Ishikawa (cell line): ENCODE data around the gene BTBD16.

Source experiments
- CREB1 ChIP-seq: IDR thresholded peaks from 2 replicates; pipeline ENCODE4 v1.6.1; 2012; ENCODE audit warnings: low read depth
- EGR1 ChIP-seq: IDR thresholded peaks from 2 replicates; pipeline ENCODE4 v1.6.1; 2012
- EP300 ChIP-seq: IDR thresholded peaks from 2 replicates; pipeline ENCODE4 v1.6.1; 2012; ENCODE audit warnings: borderline replicate concordance
- FOXM1 ChIP-seq: IDR thresholded peaks from 2 replicates; pipeline ENCODE4 v1.6.1; 2012; ENCODE audit warnings: low read depth, borderline replicate concordance
- RAD21 ChIP-seq: IDR thresholded peaks from 2 replicates; pipeline ENCODE4 v1.6.1; 2012; ENCODE audit warnings: low read depth
- REST ChIP-seq: IDR thresholded peaks from 2 replicates; pipeline ENCODE4 v1.6.1; 2012; ENCODE audit warnings: low read depth, mild to moderate bottlenecking
- TAF1 ChIP-seq: IDR thresholded peaks from 2 replicates; pipeline ENCODE4 v1.6.1; 2012; ENCODE audit warnings: low read depth, mild to moderate bottlenecking
- TCF12 ChIP-seq: IDR thresholded peaks from 2 replicates; pipeline ENCODE4 v1.6.1; 2012; ENCODE audit warnings: low read depth
- USF1 ChIP-seq: IDR thresholded peaks from 2 replicates; pipeline ENCODE4 v1.6.1; 2012
- YY1 ChIP-seq: IDR thresholded peaks from 2 replicates; pipeline ENCODE4 v1.6.1; 2012; ENCODE audit warnings: low read depth
- TF ChIP-seq, protein P1 (sequence below): IDR thresholded peaks from 2 replicates; pipeline ENCODE4 v1.6.1; 2012

DNA sequence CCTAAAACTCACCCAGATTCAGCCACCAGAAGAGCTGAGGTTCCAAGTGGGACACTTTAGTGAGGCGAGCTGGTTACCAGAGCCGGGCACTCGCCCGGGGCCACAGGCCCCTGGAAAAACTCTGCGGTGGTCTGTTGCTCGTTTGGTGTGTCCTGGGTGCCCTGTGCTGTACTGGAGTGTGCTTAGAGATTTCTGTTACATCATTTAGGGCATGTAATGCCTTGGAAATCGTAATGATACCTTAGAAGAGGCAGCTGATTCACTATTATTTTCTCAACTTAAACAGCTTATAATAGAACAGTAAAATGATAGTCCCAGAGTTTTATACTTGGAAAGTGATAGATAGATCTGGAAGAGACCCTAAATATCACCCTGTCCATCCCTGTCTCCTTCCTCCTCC lies 48.5 kb upstream of the BTBD16 start:
- TF ChIP-seq CREB1 (no peak), EGR1 (no peak), REST (no peak), YY1 (no peak), TAF1 (no peak), TCF12 (no peak), EP300 (no peak), FOXM1 (no peak), RAD21 (no peak), USF1 (no peak)
- TF ChIP-seq, protein P1, sequence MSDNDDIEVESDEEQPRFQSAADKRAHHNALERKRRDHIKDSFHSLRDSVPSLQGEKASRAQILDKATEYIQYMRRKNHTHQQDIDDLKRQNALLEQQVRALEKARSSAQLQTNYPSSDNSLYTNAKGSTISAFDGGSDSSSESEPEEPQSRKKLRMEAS: no peak
